GM12865 (cell line): ENCODE results near the gene UBXN4.
A peak's percentile ranks its signal among the peaks of the same experiment; 100 is the strongest.

Experiments
- DNase-seq: peaks from one replicate; pipeline ENCODE4 v3.0.0; 2010; ENCODE audit warnings: low read depth
- H3K4me3 ChIP-seq: 2 replicates; pipeline ENCODE4 v1.5.1; 2011; ENCODE audit warnings: mild to moderate bottlenecking, low read depth, low read length, control low read depth
- CTCF ChIP-seq: IDR thresholded peaks from 2 replicates; pipeline ENCODE4 v1.5.1; 2011; ENCODE audit warnings: low read length, control low read depth, low read depth, inconsistent platforms; ENCODE audit not compliant: insufficient read depth; ENCODE audit errors: missing control alignments

The UBXN4 gene

GRCh38 chr2:135817466-135817865 lies 75.8 kb downstream of the UBXN4 start:
- no peak overlapping the region for H3K4me3 ChIP-seq
- TF ChIP-seq CTCF: no peak
- DNase-seq: no peak

- H3K4me3 ChIP-seq: no peak overlapping the region
- TF ChIP-seq CTCF: no peak
- DNase-seq: no peak
Observed at GRCh38 chr2:135817951-135818350, 76.3 kb downstream of the UBXN4 start.

GRCh38 chr2:135818937-135819610 lies 77.4 kb downstream of the UBXN4 start:
- DNase-seq: peak; percentile 47
- peak; percentile 21 for TF ChIP-seq CTCF

GRCh38 chr2:135820003-135820618 lies 78.5 kb downstream of the UBXN4 start:
- H3K4me3 ChIP-seq: peak overlapping the region; percentile 4; the same call in 1 of the 2 replicates
- peak; percentile 87 for DNase-seq
- TF ChIP-seq CTCF: no peak

More at GRCh38 chr2:135818937-135819610, 77.4 kb downstream of the UBXN4 start:
- H3K4me3 ChIP-seq: no peak overlapping the region

- no peak overlapping the region for H3K4me3 ChIP-seq
- peak; percentile 21 for DNase-seq
- TF ChIP-seq CTCF: no peak
Observed at GRCh38 chr2:135821190-135821589, 79.5 kb downstream of the UBXN4 start.

GRCh38 chr2:135822855-135823254 lies 81.2 kb downstream of the UBXN4 start:
- no peak for DNase-seq
- H3K4me3 ChIP-seq: no peak overlapping the region
- no peak for TF ChIP-seq CTCF
